ENCODE data around the gene RPTOR.

RPTOR gene

GRCh38 chr17:80544655-80545498 is at the start of gene RPTOR (continued):
- TF ChIP-seq KLF16 (tag by site-specific recombination; IDR thresholded peaks at IDR 0.05) (peak; percentile 61), ZNF248 (tag by site-specific recombination; IDR thresholded peaks at IDR 0.05) (no peak), YY2 (tag by site-specific recombination; IDR thresholded peaks at IDR 0.05) (peak; percentile 99), ZNF404 (tag by site-specific recombination; IDR thresholded peaks at IDR 0.05) (no peak), KLF8 (tag by site-specific recombination; IDR thresholded peaks at IDR 0.05) (peak; percentile 58; the same call in 1 of the 2 replicates), ZNF24 (tag by site-specific recombination; IDR thresholded peaks at IDR 0.05) (peak; percentile 86; the same call in 1 of the 2 replicates), KLF17 (tag by site-specific recombination; IDR thresholded peaks at IDR 0.05) (peak; percentile 90; the same call in 1 of the 2 replicates), KLF7 (tag by site-specific recombination; IDR thresholded peaks at IDR 0.05; ENCODE audit: borderline replicate concordance) (peak; percentile 61; the same call in 1 of the 2 replicates), HOXD13 (CRISPR knock-in tag; IDR thresholded peaks at IDR 0.05; ENCODE audit: borderline replicate concordance) (no peak), MYNN (tag by site-specific recombination; IDR thresholded peaks at IDR 0.05; ENCODE audit: borderline replicate concordance) (peak; percentile 92), EGR2 (tag by site-specific recombination; IDR thresholded peaks at IDR 0.05; ENCODE audit: low read depth) (no peak), ZNF76 (tag by site-specific recombination; IDR thresholded peaks at IDR 0.05; ENCODE audit: borderline replicate concordance, low read depth) (peak; percentile 98), ZNF501 (tag by site-specific recombination; IDR thresholded peaks at IDR 0.05) (peak; percentile 84; the same call in 1 of the 2 replicates), BCL6B (tag by site-specific recombination; IDR thresholded peaks at IDR 0.05) (no peak), KLF9 (tag by site-specific recombination; IDR thresholded peaks at IDR 0.05; ENCODE audit: low read depth) (peak; percentile 30; the same call in 1 of the 2 replicates), ZNF214 (tag by site-specific recombination; IDR thresholded peaks at IDR 0.05; ENCODE audit: borderline replicate concordance) (no peak), ZNF544 (tag by site-specific recombination; IDR thresholded peaks at IDR 0.05) (no peak), TRIM28 (IDR thresholded peaks at IDR 0.05; ENCODE audit: borderline replicate concordance, low read length) (peak; percentile 86), GLIS1 (tag by site-specific recombination; IDR thresholded peaks at IDR 0.05) (peak; percentile 27; the same call in 1 of the 2 replicates), WT1 (tag by site-specific recombination; IDR thresholded peaks at IDR 0.05) (no peak), ZNF324 (tag by site-specific recombination; IDR thresholded peaks at IDR 0.05) (peak; percentile 67; the same call in 1 of the 2 replicates), OVOL3 (tag by site-specific recombination; IDR thresholded peaks at IDR 0.05) (peak; percentile 77; the same call in 1 of the 2 replicates), ZSCAN23 (tag by site-specific recombination; IDR thresholded peaks at IDR 0.05) (0 out of 2 replicates have a peak, but pooled peaks have one; percentile 45), ZNF548 (tag by site-specific recombination; IDR thresholded peaks at IDR 0.05) (no peak), ZNF302 (tag by site-specific recombination; IDR thresholded peaks at IDR 0.05; ENCODE audit: low read depth) (no peak)
- TF ChIP-seq, protein P1, sequence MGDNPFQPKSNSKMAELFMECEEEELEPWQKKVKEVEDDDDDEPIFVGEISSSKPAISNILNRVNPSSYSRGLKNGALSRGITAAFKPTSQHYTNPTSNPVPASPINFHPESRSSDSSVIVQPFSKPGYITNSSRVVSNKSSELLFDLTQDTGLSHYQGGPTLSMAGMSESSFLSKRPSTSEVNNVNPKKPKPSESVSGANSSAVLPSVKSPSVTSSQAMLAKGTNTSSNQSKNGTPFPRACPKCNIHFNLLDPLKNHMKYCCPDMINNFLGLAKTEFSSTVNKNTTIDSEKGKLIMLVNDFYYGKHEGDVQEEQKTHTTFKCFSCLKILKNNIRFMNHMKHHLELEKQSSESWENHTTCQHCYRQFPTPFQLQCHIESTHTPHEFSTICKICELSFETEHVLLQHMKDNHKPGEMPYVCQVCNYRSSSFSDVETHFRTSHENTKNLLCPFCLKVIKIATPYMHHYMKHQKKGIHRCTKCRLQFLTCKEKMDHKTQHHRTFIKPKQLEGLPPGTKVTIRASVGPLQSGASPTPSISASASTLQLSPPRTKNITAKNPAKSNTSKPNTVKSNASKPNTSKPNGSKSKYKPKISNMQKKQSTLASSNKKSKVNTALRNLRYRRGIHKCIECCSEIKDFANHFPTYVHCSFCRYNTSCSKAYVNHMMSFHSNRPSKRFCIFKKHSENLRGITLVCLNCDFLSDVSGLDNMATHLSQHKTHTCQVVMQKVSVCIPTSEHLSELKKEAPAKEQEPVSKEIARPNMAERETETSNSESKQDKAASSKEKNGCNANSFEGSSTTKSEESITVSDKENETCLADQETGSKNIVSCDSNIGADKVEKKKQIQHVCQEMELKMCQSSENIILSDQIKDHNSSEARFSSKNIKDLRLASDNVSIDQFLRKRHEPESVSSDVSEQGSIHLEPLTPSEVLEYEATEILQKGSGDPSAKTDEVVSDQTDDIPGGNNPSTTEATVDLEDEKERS (tag by site-specific recombination; IDR thresholded peaks at IDR 0.05) = no peak
- TF ChIP-seq, protein P2, sequence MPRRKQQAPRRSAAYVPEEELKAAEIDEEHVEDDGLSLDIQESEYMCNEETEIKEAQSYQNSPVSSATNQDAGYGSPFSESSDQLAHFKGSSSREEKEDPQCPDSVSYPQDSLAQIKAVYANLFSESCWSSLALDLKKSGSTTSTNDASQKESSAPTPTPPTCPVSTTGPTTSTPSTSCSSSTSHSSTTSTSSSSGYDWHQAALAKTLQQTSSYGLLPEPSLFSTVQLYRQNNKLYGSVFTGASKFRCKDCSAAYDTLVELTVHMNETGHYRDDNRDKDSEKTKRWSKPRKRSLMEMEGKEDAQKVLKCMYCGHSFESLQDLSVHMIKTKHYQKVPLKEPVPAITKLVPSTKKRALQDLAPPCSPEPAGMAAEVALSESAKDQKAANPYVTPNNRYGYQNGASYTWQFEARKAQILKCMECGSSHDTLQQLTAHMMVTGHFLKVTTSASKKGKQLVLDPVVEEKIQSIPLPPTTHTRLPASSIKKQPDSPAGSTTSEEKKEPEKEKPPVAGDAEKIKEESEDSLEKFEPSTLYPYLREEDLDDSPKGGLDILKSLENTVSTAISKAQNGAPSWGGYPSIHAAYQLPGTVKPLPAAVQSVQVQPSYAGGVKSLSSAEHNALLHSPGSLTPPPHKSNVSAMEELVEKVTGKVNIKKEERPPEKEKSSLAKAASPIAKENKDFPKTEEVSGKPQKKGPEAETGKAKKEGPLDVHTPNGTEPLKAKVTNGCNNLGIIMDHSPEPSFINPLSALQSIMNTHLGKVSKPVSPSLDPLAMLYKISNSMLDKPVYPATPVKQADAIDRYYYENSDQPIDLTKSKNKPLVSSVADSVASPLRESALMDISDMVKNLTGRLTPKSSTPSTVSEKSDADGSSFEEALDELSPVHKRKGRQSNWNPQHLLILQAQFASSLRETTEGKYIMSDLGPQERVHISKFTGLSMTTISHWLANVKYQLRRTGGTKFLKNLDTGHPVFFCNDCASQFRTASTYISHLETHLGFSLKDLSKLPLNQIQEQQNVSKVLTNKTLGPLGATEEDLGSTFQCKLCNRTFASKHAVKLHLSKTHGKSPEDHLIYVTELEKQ (tag by site-specific recombination; IDR thresholded peaks at IDR 0.05; ENCODE audit: borderline replicate concordance) = no peak
- TF ChIP-seq, protein P3, sequence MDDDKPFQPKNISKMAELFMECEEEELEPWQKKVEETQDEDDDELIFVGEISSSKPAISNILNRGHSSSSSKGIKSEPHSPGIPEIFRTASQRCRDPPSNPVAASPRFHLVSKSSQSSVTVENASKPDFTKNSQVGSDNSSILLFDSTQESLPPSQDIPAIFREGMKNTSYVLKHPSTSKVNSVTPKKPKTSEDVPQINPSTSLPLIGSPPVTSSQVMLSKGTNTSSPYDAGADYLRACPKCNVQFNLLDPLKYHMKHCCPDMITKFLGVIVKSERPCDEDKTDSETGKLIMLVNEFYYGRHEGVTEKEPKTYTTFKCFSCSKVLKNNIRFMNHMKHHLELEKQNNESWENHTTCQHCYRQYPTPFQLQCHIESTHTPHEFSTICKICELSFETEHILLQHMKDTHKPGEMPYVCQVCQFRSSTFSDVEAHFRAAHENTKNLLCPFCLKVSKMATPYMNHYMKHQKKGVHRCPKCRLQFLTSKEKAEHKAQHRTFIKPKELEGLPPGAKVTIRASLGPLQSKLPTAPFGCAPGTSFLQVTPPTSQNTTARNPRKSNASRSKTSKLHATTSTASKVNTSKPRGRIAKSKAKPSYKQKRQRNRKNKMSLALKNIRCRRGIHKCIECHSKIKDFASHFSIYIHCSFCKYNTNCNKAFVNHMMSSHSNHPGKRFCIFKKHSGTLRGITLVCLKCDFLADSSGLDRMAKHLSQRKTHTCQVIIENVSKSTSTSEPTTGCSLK (tag by site-specific recombination; IDR thresholded peaks at IDR 0.05) = no peak
